Measurements from ENCODE around the gene TNS1. TPM values are rescaled to one million over a fixed set of nuclear protein-coding genes. Genes with fewer than 3 reads are reported as not detected.

Gene TNS1
- total and polyA plus RNA-seq, 9 of the 15 experiments (the other 6 are each of a cell fraction or from before 2014, with no cell fraction given): 0.13 to 2.7 (median 0.77) TPM

- TF ChIP-seq MBD1 (CRISPR knock-in tag; IDR thresholded peaks at IDR 0.05) (no peak), ZEB2 (IDR thresholded peaks at IDR 0.05) (no peak), FOXK2 (conservative IDR thresholded peaks at IDR 0.05 in 1 of 2, IDR thresholded peaks at IDR 0.05 in 1 of 2; ENCODE audit: low read depth in 2 of 2) (no peak), HNRNPUL1 (IDR thresholded peaks at IDR 0.05; ENCODE audit: low read length) (no peak), ZNF586 (CRISPR knock-in tag; conservative IDR thresholded peaks at IDR 0.05) (no peak), GTF2B (IDR thresholded peaks at IDR 0.05; ENCODE audit: extremely low read depth, insufficient read length) (no peak), ZNF316 (IDR thresholded peaks at IDR 0.05) (no peak), CBX2 (IDR thresholded peaks at IDR 0.05; ENCODE audit: insufficient read depth, low read length, poor library complexity, severe bottlenecking) (no peak), ZNF384 (IDR thresholded peaks at IDR 0.05; ENCODE audit: low read depth, low read length) (no peak), SNIP1 (IDR thresholded peaks at IDR 0.05; ENCODE audit: low read depth) (no peak), PRMT5 (CRISPR knock-in tag; IDR thresholded peaks at IDR 0.05) (no peak), BRD4 (IDR thresholded peaks at IDR 0.05) (no peak)
- TF ChIP-seq, protein P1, sequence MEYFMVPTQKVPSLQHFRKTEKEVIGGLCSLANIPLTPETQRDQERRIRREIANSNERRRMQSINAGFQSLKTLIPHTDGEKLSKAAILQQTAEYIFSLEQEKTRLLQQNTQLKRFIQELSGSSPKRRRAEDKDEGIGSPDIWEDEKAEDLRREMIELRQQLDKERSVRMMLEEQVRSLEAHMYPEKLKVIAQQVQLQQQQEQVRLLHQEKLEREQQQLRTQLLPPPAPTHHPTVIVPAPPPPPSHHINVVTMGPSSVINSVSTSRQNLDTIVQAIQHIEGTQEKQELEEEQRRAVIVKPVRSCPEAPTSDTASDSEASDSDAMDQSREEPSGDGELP (CRISPR knock-in tag; IDR thresholded peaks at IDR 0.05; ENCODE audit: borderline replicate concordance): no peak
Measured at GRCh38 chr2:217777906-217778305, 224.9 kb downstream of the TNS1 start (continued).

All from K562 (cell line).